NCI-H524 (cell line): Measurements from ENCODE around the gene CHRNG.

Experiments
- DNase-seq, 2 experiments: peaks; one replicate each; lab custom pipeline; 2025; lab: John Stamatoyannopoulos, UW

The CHRNG gene

GRCh38 chr2:232576995-232577394, 37.5 kb downstream of the CHRNG start:
- no peak for DNase-seq

- DNase-seq, result no peak
Measured at GRCh38 chr2:232577841-232578240, 38.3 kb downstream of the CHRNG start.

- DNase-seq, result no peak
Measured at GRCh38 chr2:232578626-232579025, 39.1 kb downstream of the CHRNG start.

GRCh38 chr2:232580648-232580981, 41.1 kb downstream of the CHRNG start:
- no peak for DNase-seq

GRCh38 chr2:232581725-232582124, 42.2 kb downstream of the CHRNG start:
- no peak for DNase-seq

- DNase-seq, result no peak
Measured at GRCh38 chr2:232584238-232584637, 44.7 kb downstream of the CHRNG start.

- DNase-seq, result no peak
Measured at GRCh38 chr2:232586943-232587505, 47.5 kb downstream of the CHRNG start.

- DNase-seq, result no peak
Measured at GRCh38 chr2:232587512-232587911, 48.0 kb downstream of the CHRNG start.

- DNase-seq, result no peak
Measured at GRCh38 chr2:232588031-232588430, 48.5 kb downstream of the CHRNG start.

- DNase-seq, result no peak
Measured at GRCh38 chr2:232588680-232589585, 49.4 kb downstream of the CHRNG start.

GRCh38 chr2:232592772-232593395, 53.4 kb downstream of the CHRNG start:
- DNase-seq, result no peak

- DNase-seq, result no peak
Measured at GRCh38 chr2:232593982-232594381, 54.5 kb downstream of the CHRNG start.
